HEK293T (cell line): ENCODE data around the gene ZFP30.

Source experiments
- BHLHE40 ChIP-seq: fragments of 450-650 bp; IDR thresholded peaks from 2 replicates; pipeline ENCODE4 v1.6.1; 2016; ENCODE audit warnings: mild to moderate bottlenecking, moderate library complexity, borderline replicate concordance
- TARDBP ChIP-seq: fragments of 450-650 bp; IDR thresholded peaks from 2 replicates; pipeline ENCODE4 v1.6.1; 2016
- ZNF384 ChIP-seq: fragments of 450-650 bp; IDR thresholded peaks from 2 replicates; pipeline ENCODE4 v1.6.1; 2016
- TF ChIP-seq, protein P1 (sequence below): fragments of 450-650 bp; IDR thresholded peaks from 2 replicates; pipeline ENCODE4 v1.6.1; 2016

GRCh38 chr19:37698216-37698615 is 43.0 kb upstream of the ZFP30 start:
- TF ChIP-seq TARDBP (no peak), ZNF384 (no peak), BHLHE40 (no peak)
- TF ChIP-seq, protein P1, sequence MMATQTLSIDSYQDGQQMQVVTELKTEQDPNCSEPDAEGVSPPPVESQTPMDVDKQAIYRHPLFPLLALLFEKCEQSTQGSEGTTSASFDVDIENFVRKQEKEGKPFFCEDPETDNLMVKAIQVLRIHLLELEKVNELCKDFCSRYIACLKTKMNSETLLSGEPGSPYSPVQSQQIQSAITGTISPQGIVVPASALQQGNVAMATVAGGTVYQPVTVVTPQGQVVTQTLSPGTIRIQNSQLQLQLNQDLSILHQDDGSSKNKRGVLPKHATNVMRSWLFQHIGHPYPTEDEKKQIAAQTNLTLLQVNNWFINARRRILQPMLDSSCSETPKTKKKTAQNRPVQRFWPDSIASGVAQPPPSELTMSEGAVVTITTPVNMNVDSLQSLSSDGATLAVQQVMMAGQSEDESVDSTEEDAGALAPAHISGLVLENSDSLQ = no peak
